ENCODE results near the gene GHR. TPM values are rescaled to one million over a fixed set of nuclear protein-coding genes. Genes with fewer than 3 reads are reported as not detected.

The GHR gene
- total RNA-seq, 4 donors from 2014 or later, result 1.8 to 12.4 (median 3.7) TPM

DNA sequence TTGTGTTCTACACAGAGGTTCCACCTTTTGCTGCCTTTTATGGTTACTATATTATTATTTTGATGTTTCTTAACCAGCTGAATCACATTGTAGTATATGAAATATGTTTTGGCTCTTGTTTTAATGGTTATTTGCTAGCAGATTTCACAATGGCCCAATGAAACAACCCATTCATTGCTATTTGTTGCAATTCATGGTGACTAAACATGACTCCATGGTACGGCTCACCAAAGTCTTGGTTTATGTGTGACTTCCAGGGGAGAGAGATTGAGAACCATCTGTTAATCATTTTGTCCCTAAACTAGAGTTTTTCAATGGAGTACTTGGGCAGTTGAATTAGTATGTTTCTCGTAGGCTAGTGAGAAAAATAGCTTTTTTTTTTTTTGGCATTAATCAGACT is 108.4 kb downstream of the GHR start:
- no peaks in the 10 kb centered on the region for H3K36me3 ChIP-seq
- H3K9me3 ChIP-seq, result no peaks in the 10 kb centered on the region
- no peaks in the 10 kb centered on the region for H3K4me1 ChIP-seq
- TF ChIP-seq CTCF (IDR thresholded peaks at IDR 0.05) (no peak), POLR2A (IDR thresholded peaks at IDR 0.05) (no peak)
- no peak overlapping the region for H3K27ac ChIP-seq
- H3K27me3 ChIP-seq, result no peaks in the 10 kb centered on the region
- DNase-seq, result no peak
- H3K4me3 ChIP-seq, result no peak overlapping the region

GRCh38 chr5:42542106-42542505 is 118.9 kb downstream of the GHR start:
- H3K27me3 ChIP-seq, result no peaks in the 10 kb centered on the region
- no peaks in the 10 kb centered on the region for H3K36me3 ChIP-seq
- TF ChIP-seq POLR2A (IDR thresholded peaks at IDR 0.05) (no peak), CTCF (IDR thresholded peaks at IDR 0.05) (no peak)
- H3K4me3 ChIP-seq, result no peak overlapping the region
- peaks cover 0 to 4% (median 0%) of the 10 kb centered on the region in 4 donors for H3K9me3 ChIP-seq
- no peak for DNase-seq
- no peaks in the 10 kb centered on the region for H3K4me1 ChIP-seq
- H3K27ac ChIP-seq, result no peak overlapping the region

- Histone ChIP-seq H3K27me3 (no peaks in the 10 kb centered on the region), H3K36me3 (no peaks in the 10 kb centered on the region), H3K4me1 (no peaks in the 10 kb centered on the region), H3K9me3 (peaks cover 0 to 4% (median 0%) of the 10 kb centered on the region in 4 donors), H3K27ac (no peak overlapping the region), H3K4me3 (no peak overlapping the region)
- DNase-seq, result no peak
- no peak for TF ChIP-seq POLR2A (IDR thresholded peaks at IDR 0.05)
- TF ChIP-seq CTCF (IDR thresholded peaks at IDR 0.05), result no peak
These were observed 120.5 kb downstream of the GHR start for GRCh38 chr5:42543774-42544173.

GRCh38 chr5:42545038-42545437 is 121.8 kb downstream of the GHR start:
- DNase-seq, result no peak
- Histone ChIP-seq H3K4me3 (no peak overlapping the region), H3K4me1 (no peaks in the 10 kb centered on the region), H3K36me3 (no peaks in the 10 kb centered on the region), H3K9me3 (no peaks in the 10 kb centered on the region), H3K27ac (no peak overlapping the region), H3K27me3 (no peaks in the 10 kb centered on the region)
- TF ChIP-seq CTCF (IDR thresholded peaks at IDR 0.05) (no peak), POLR2A (IDR thresholded peaks at IDR 0.05) (no peak)

DNA sequence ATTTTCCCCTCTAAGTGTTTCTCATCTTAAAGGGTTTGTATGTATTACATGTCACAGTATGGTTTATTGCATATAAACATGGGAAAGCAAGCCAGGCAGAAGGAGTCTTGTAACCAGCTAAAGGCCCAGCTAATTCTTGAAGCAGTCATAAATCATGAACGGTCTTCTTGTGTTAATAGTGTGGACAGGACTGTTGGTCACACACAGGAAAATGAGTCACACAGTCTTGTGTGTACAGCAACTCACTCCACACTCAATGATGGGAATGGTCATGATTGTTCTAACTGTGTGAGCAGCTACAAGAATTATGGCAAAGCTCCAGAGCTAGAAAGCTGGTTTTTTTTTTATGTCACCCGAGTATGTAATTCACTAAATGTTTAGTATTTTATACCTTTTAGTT is 123.9 kb downstream of the GHR start:
- H3K4me3 ChIP-seq, result no peak overlapping the region
- H3K27me3 ChIP-seq, result no peaks in the 10 kb centered on the region
- no peaks in the 10 kb centered on the region for H3K36me3 ChIP-seq
- H3K9me3 ChIP-seq, result no peaks in the 10 kb centered on the region
- TF ChIP-seq CTCF (IDR thresholded peaks at IDR 0.05) (no peak), POLR2A (IDR thresholded peaks at IDR 0.05) (no peak)
- no peak overlapping the region for H3K27ac ChIP-seq
- H3K4me1 ChIP-seq, result no peaks in the 10 kb centered on the region
- DNase-seq, result no peak

DNA sequence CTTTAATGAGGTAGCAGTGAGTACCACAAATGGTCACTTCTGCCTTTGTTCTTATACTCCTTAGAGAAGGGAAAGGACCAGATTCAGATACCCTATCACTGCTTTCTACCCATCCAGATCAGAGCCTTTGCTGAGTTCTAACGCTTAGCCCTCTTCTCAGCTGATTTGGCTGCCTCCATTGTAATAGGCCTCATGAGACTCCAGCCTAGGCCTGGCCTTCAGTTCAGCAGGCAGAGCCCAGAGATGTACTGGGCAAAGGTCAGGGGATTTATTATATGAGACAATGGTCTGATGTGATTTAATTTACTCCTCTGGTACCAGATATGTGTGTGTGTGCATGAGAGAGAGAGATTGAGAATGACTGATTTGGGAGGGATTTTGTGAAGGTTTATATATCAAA is 124.7 kb downstream of the GHR start:
- no peaks in the 10 kb centered on the region for H3K9me3 ChIP-seq
- no peak overlapping the region for H3K4me3 ChIP-seq
- no peaks in the 10 kb centered on the region for H3K4me1 ChIP-seq
- no peak for TF ChIP-seq CTCF (IDR thresholded peaks at IDR 0.05)
- no peak for TF ChIP-seq POLR2A (IDR thresholded peaks at IDR 0.05)
- no peaks in the 10 kb centered on the region for H3K36me3 ChIP-seq
- DNase-seq, result no peak
- H3K27ac ChIP-seq, result no peak overlapping the region
- H3K27me3 ChIP-seq, result no peaks in the 10 kb centered on the region
